Suprapubic skin (tissue), 4 donors: ENCODE results near the gene RHOV. TPM values are rescaled to one million over a fixed set of nuclear protein-coding genes. Genes with fewer than 3 reads are reported as not detected.

Source experiments
- DNase-seq, 2 donors: peaks; one replicate each; pipeline ENCODE4 v3.0.0-alpha.2; 2019; ENCODE audit warnings: low spot score in 2 of 2
- H3K27ac ChIP-seq: fragments of 200-600 bp; sonication (generic); one replicate; pipeline ENCODE4 v1.5.1; 2019
- H3K27me3 ChIP-seq: fragments of 200-600 bp; sonication (generic); one replicate; pipeline ENCODE4 v1.5.1; 2019
- H3K36me3 ChIP-seq: fragments of 200-600 bp; sonication (generic); one replicate; pipeline ENCODE4 v1.5.1; 2019
- H3K4me1 ChIP-seq: fragments of 200-600 bp; sonication (generic); one replicate; pipeline ENCODE4 v1.5.1; 2019
- H3K4me3 ChIP-seq: fragments of 200-600 bp; sonication (generic); one replicate; pipeline ENCODE4 v1.5.1; 2019; ENCODE audit warnings: mild to moderate bottlenecking
- H3K9me3 ChIP-seq: fragments of 200-600 bp; sonication (generic); one replicate; pipeline ENCODE4 v1.5.1; 2019
- EP300 ChIP-seq: sonication (generic); formaldehyde crosslinking; IDR thresholded peaks from one replicate; pipeline ENCODE4 v1.6.1; 2017; ENCODE audit warnings: antibody characterized with exemption
- POLR2A ChIP-seq, 2 donors: fragments of 450-650 bp; IDR thresholded peaks; one replicate each; pipeline ENCODE4 v1.6.1; 2017; ENCODE audit warnings: antibody characterized with exemption in 2 of 2, mild to moderate bottlenecking in 2 of 2, moderate library complexity in 2 of 2
- POLR2AphosphoS5 ChIP-seq, 3 donors: sonication (generic); formaldehyde crosslinking; IDR thresholded peaks; one replicate each; pipeline ENCODE4 v1.6.1; 2017; ENCODE audit warnings: antibody characterized with exemption in 3 of 3
- WGBS: methylation state at CpG from one replicate; pipeline ENCODE4 v1.1.5; 2018; 5-methylcytosine and 5-hydroxymethylcytosine counted together
- total RNA-seq, 4 donors: library from RNA; depleted of rRNA; stranded (reverse); fragments of >200 nt; gene quantifications; one replicate each; pipeline ENCODE4 v1.1.0, GENCODE V29; 2016
- TF ChIP-seq, protein P1 (sequence below), 2 donors: fragments of 200-600 bp in 1 of 2; fragments of 450-650 bp in 1 of 2; sonication (generic) in 1 of 2; IDR thresholded peaks; one replicate each; pipeline ENCODE4 v1.5.1; 2016 to 2019; ENCODE audit warnings: antibody characterized with exemption in 2 of 2, mild to moderate bottlenecking in 1 of 2, moderate library complexity in 1 of 2

RHOV gene
- total RNA-seq, 4 donors from 2014 or later: 46.9 to 96.3 (median 79.7) TPM

DNA sequence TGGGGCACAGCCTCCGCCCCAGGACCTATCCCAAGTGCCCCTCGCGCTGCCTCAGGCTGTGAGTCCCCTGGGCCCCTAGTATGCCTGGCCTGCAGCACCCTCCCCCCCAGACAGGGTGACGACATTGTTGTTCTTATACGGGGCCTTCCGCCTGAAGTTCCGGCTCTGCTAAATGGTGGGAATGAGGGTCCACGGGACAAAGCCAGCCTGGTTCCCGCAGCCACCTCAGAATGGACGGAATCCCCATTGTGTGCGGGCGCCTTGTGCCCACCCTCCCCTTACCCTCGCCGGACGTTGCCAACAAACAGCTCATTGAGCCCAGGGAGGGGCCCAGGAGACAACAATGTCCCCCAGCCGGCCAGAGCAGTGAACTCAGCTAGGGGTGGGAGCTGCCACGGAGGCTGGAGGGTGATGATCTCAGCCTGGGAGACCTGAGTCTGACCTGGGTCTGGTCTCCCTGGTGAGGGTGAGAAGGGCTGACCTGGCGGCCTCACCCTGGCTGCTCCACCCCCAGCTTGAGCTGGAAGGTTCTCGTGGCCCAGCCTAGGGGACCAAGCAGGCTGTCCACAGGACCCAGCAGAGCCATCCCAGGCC is 44.9 kb upstream of the RHOV start:
- Histone ChIP-seq H3K4me3 (no peak overlapping the region), H3K36me3 (no peaks in the 10 kb centered on the region), H3K9me3 (no peaks in the 10 kb centered on the region), H3K4me1 (no peaks in the 10 kb centered on the region), H3K27ac (no peak overlapping the region), H3K27me3 (peaks cover 4% of the 10 kb centered on the region)
- TF ChIP-seq POLR2AphosphoS5 (IDR thresholded peaks at IDR 0.05) (no peak), POLR2A (IDR thresholded peaks at IDR 0.05) (no peak), EP300 (no peak)
- TF ChIP-seq, protein P1, sequence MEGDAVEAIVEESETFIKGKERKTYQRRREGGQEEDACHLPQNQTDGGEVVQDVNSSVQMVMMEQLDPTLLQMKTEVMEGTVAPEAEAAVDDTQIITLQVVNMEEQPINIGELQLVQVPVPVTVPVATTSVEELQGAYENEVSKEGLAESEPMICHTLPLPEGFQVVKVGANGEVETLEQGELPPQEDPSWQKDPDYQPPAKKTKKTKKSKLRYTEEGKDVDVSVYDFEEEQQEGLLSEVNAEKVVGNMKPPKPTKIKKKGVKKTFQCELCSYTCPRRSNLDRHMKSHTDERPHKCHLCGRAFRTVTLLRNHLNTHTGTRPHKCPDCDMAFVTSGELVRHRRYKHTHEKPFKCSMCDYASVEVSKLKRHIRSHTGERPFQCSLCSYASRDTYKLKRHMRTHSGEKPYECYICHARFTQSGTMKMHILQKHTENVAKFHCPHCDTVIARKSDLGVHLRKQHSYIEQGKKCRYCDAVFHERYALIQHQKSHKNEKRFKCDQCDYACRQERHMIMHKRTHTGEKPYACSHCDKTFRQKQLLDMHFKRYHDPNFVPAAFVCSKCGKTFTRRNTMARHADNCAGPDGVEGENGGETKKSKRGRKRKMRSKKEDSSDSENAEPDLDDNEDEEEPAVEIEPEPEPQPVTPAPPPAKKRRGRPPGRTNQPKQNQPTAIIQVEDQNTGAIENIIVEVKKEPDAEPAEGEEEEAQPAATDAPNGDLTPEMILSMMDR (IDR thresholded peaks at IDR 0.05): no peak
- 84% methylated on average over 17 of the region's 19 CpGs for WGBS
- no peak for DNase-seq

DNA sequence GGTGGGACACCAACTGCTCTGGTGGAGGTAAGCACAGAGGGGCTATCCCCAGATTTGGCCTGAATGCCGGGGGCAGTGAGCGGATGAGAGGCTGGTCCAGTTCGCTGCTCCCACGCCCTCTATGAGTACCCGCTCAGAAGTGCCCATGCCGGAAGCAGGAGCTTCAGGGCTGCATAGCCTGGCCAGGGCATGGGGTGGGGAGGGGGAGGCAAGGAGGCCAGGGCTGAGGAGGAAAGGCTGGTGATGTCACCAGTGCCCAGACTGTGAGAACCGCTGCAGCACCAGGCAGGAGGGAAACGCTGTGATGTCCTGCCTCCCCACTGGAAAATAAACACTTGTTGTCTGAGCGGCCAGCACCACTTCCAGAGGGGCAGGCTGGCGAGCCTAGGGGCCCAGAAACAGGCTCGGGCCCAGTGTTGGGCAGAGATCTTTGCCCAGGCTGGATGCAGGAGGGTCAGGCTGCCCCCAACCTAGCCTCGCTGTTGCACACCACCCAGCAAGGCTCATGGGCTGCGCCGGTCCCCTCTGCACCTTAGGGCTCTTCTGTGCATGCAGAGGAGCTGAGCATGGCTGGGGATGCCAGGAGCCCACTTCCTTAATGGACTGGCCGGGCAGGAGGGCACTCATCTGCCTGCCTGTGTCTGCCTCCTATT is 44.2 kb upstream of the RHOV start:
- Histone ChIP-seq H3K27me3 (peaks cover 2% of the 10 kb centered on the region), H3K4me1 (no peaks in the 10 kb centered on the region), H3K9me3 (no peaks in the 10 kb centered on the region), H3K36me3 (no peaks in the 10 kb centered on the region), H3K4me3 (no peak overlapping the region), H3K27ac (no peak overlapping the region)
- DNase-seq: no peak
- 79% methylated on average over 7 of the region's 15 CpGs for WGBS
- TF ChIP-seq POLR2AphosphoS5 (IDR thresholded peaks at IDR 0.05) (no peak), POLR2A (IDR thresholded peaks at IDR 0.05) (no peak), EP300 (no peak)
- TF ChIP-seq, protein P1 (IDR thresholded peaks at IDR 0.05): no peak

DNA sequence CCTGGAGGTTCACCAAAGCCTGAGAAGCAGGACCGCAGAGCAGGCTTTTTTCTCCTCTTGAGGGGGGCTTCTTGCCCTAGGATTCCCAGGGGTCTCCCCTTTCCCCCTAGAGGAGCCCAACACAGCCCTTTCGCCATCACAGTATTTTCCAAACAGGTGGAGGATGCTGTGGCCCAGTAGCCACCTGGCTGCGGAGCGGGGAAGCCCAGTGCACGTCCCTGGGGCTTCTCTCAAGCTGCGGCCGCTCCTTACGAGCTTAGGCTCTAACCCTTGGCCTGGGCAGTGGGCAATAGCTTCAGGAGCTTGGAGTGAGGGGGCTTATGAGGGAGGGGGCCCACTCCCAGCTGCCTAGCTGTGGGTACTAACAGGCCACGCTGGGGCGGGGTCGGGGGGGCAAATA is 43.6 kb upstream of the RHOV start:
- no peaks in the 10 kb centered on the region for H3K9me3 ChIP-seq
- TF ChIP-seq POLR2AphosphoS5 (IDR thresholded peaks at IDR 0.05) (no peak), EP300 (no peak), POLR2A (IDR thresholded peaks at IDR 0.05) (no peak)
- TF ChIP-seq, protein P1 (IDR thresholded peaks at IDR 0.05): no peak

DNA sequence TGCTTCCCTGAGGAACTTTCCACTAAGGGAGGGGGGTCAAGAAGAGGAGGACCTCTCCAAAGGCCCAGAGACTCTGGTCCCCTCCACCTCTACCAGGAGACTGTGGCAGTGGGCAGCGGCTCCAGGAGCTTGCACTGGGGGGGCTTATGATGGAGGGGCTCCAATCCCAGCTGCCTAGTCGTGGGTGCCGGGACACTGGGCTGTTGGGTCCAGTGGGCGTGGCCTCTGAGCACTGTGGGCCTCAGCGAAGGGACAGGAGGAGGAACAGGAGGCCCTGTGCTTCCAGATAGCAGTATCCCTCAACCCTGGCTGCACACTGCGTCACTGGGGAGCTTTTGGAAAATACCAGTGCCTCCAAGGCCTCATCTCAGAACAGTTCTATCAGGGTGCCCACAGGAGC is 41.6 kb upstream of the RHOV start:
- TF ChIP-seq, protein P1 (IDR thresholded peaks at IDR 0.05): no peak
- H3K4me1 ChIP-seq: peaks cover 4% of the 10 kb centered on the region
- 92% methylated on average over 3 of the region's 6 CpGs for WGBS

More for the DNA sequence above, 43.6 kb upstream of the RHOV start:
- DNase-seq: peak in 1 of 2 donors; percentile 47
- no peaks in the 10 kb centered on the region for H3K27me3 ChIP-seq
- no peaks in the 10 kb centered on the region for H3K36me3 ChIP-seq
- no peak overlapping the region for H3K4me3 ChIP-seq
- H3K4me1 ChIP-seq: no peaks in the 10 kb centered on the region
- WGBS: 83% methylated on average over 1 of the region's 11 CpGs
- no peak overlapping the region for H3K27ac ChIP-seq

DNA sequence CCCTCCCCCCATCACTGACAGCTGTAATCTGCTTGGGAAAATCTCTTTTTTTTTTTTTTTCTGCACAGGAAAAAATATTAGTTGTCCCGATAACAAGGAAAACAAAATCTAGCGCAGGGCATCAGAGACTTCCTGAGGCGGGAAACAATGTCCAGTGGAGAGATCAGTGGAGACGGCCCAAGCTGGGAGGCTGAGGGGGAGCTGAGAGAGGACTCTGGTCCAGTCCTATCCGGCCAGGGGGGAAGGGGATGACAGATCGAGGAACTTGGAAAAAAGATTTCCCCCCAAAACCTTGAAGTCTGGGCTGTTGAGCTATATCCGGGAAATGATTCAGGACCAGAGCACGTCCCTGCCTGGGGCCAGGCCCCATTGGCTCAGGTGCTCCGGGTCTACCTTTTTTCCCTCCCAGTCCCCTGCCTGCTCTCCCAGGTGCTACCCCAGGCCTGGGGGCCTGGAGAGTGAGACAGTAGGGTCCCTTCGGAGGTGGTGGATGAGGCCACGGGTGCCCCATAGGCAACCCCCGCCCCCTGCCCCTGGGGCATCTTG is 41.2 kb upstream of the RHOV start:
- H3K9me3 ChIP-seq: no peaks in the 10 kb centered on the region
- no peak overlapping the region for H3K27ac ChIP-seq
- H3K27me3 ChIP-seq: no peaks in the 10 kb centered on the region
- TF ChIP-seq POLR2A (IDR thresholded peaks at IDR 0.05) (no peak), POLR2AphosphoS5 (IDR thresholded peaks at IDR 0.05) (no peak), EP300 (no peak)
- TF ChIP-seq, protein P1 (IDR thresholded peaks at IDR 0.05): no peak
- H3K36me3 ChIP-seq: no peaks in the 10 kb centered on the region
- no peak overlapping the region for H3K4me3 ChIP-seq
- 79% methylated on average over 9 of the region's 12 CpGs for WGBS
- H3K4me1 ChIP-seq: peaks cover 4% of the 10 kb centered on the region
- DNase-seq: peak in 1 of 2 donors; percentile 44

More for the DNA sequence above, 41.6 kb upstream of the RHOV start:
- Histone ChIP-seq H3K27ac (no peak overlapping the region), H3K9me3 (no peaks in the 10 kb centered on the region), H3K4me3 (no peak overlapping the region), H3K27me3 (no peaks in the 10 kb centered on the region), H3K36me3 (no peaks in the 10 kb centered on the region)
- DNase-seq: no peak
